ENCODE data around the gene SCRN1.

DNA sequence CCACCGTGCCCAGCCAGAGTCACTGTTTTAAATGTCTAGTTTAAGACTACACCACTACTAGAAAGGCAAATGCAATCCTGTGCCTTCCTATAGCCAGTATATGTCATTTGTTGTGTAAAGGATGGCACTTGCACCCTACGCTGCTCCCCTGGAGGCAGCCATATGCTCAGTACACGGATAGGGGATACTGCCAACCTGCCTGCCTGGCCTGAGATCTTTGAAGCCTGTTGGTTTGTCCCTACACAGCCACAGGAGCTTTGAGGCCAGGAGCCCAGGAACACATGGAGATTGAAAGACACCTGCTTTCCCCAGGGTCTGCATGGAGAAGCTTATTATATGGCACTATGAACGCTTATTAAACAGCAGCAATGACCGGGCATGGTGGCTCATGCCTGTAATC is 2.3 kb upstream of the SCRN1 start:
- TF ChIP-seq, protein P1, sequence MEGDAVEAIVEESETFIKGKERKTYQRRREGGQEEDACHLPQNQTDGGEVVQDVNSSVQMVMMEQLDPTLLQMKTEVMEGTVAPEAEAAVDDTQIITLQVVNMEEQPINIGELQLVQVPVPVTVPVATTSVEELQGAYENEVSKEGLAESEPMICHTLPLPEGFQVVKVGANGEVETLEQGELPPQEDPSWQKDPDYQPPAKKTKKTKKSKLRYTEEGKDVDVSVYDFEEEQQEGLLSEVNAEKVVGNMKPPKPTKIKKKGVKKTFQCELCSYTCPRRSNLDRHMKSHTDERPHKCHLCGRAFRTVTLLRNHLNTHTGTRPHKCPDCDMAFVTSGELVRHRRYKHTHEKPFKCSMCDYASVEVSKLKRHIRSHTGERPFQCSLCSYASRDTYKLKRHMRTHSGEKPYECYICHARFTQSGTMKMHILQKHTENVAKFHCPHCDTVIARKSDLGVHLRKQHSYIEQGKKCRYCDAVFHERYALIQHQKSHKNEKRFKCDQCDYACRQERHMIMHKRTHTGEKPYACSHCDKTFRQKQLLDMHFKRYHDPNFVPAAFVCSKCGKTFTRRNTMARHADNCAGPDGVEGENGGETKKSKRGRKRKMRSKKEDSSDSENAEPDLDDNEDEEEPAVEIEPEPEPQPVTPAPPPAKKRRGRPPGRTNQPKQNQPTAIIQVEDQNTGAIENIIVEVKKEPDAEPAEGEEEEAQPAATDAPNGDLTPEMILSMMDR (conservative IDR thresholded peaks at IDR 0.05; ENCODE audit: low read depth, low read length), result no peak
- no peak for TF ChIP-seq EZH2 (IDR thresholded peaks at IDR 0.05; ENCODE audit: low read length, unreplicated experiment)
